PFSK-1 (cell line): Measurements from ENCODE around the gene KIF6.

ENCODE experiments used
- FOXP2 ChIP-seq: optimal IDR thresholded peaks from 2 replicates; pipeline ENCODE3; 2011; ENCODE audit warnings: borderline replicate concordance, control low read depth, inconsistent platforms; ENCODE audit not compliant: insufficient read depth; ENCODE audit errors: extremely low read length, extremely low read depth
- POLR2AphosphoS5 ChIP-seq: IDR thresholded peaks from 2 replicates; pipeline ENCODE4 v1.6.1; 2012; ENCODE audit warnings: low read depth, mild to moderate bottlenecking, control low read depth, low read length, moderate library complexity
- SIN3A ChIP-seq: IDR thresholded peaks from 2 replicates; pipeline ENCODE4 v1.6.1; 2012; ENCODE audit warnings: mild to moderate bottlenecking, low read length, moderate library complexity, borderline replicate concordance; ENCODE audit not compliant: insufficient read depth
- TAF1 ChIP-seq: IDR thresholded peaks from 2 replicates; pipeline ENCODE4 v1.6.1; 2012; ENCODE audit warnings: low read length, control low read depth, borderline replicate concordance; ENCODE audit not compliant: insufficient read depth
- TF ChIP-seq, protein P1 (sequence below), 2 experiments: IDR thresholded peaks; 2 replicates each; pipeline versions ENCODE4 v1.6.1 to v1.8.0; 2011 to 2012; ENCODE audit warnings: low read depth in 2 of 2, low read length in 2 of 2, control low read depth in 1 of 2, inconsistent platforms in 1 of 2, mild to moderate bottlenecking in 1 of 2, moderate library complexity in 1 of 2; ENCODE audit not compliant: insufficient read depth in 1 of 2

DNA sequence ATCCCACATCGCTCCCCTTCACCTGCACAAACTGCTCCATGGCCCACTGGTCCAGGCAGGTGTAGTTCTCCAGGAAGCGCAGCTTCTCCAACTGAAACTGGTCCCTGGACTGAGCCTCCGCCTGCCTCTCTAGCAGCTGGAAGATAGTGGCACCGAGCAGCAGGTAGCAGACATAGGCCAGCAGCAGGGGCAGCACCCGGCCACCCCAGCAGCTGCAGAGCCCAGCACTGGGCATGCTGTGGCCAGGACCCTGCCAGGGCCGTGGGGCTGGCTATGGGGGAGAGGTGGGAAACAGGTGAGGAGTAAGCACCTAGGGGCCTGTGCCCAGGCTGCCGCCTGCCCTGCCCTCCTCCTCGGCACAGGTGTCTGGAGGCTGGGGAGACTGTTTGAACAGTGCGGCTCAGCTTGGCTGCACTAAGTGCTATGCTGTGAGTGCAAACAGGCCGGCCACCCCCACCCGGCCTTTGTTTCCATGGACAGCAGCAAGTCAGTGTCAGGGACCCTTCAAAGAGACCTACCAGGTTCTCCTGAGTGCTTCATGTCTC lies 402.8 kb downstream of the KIF6 start, which contains the start of gene KCNK16:
- TF ChIP-seq, protein P1, sequence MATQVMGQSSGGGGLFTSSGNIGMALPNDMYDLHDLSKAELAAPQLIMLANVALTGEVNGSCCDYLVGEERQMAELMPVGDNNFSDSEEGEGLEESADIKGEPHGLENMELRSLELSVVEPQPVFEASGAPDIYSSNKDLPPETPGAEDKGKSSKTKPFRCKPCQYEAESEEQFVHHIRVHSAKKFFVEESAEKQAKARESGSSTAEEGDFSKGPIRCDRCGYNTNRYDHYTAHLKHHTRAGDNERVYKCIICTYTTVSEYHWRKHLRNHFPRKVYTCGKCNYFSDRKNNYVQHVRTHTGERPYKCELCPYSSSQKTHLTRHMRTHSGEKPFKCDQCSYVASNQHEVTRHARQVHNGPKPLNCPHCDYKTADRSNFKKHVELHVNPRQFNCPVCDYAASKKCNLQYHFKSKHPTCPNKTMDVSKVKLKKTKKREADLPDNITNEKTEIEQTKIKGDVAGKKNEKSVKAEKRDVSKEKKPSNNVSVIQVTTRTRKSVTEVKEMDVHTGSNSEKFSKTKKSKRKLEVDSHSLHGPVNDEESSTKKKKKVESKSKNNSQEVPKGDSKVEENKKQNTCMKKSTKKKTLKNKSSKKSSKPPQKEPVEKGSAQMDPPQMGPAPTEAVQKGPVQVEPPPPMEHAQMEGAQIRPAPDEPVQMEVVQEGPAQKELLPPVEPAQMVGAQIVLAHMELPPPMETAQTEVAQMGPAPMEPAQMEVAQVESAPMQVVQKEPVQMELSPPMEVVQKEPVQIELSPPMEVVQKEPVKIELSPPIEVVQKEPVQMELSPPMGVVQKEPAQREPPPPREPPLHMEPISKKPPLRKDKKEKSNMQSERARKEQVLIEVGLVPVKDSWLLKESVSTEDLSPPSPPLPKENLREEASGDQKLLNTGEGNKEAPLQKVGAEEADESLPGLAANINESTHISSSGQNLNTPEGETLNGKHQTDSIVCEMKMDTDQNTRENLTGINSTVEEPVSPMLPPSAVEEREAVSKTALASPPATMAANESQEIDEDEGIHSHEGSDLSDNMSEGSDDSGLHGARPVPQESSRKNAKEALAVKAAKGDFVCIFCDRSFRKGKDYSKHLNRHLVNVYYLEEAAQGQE (IDR thresholded peaks at IDR 0.05; ENCODE audit: insufficient read depth in 1 of 2, low read depth in 2 of 2, low read length in 2 of 2): no peak
- TF ChIP-seq TAF1 (no peak), SIN3A (no peak), POLR2AphosphoS5 (no peak), FOXP2 (no peak)
